ENCODE results near the gene MORN3. TPM values are rescaled to one million over a fixed set of nuclear protein-coding genes. Genes with fewer than 3 reads are reported as not detected.

The MORN3 gene
- total and polyA plus RNA-seq, 10 of the 15 experiments (the other 5 are each of a cell fraction or from before 2014, with no cell fraction given) = 0.08 to 0.34 (median 0.17) TPM

GRCh38 chr12:121663610-121663929 lies 5.9 kb downstream of the MORN3 start:
- Histone ChIP-seq H3K27me3 (replicated peaks in 1 of 2; ENCODE audit: control insufficient read depth in 2 of 2, insufficient read depth in 2 of 2, low read length in 1 of 2) (no peaks in the 10 kb centered on the region), H3K79me2 (ENCODE audit: control insufficient read depth, insufficient read depth, low read length) (peaks cover 17% of the 10 kb centered on the region), H3K36me3 (ENCODE audit: control insufficient read depth in 2 of 2, insufficient read depth in 2 of 2, low read length in 1 of 2) (peaks cover 1 to 3% of the 10 kb centered on the region in 2 experiments; a peak in 2 of 4 replicates), H3K27ac (ENCODE audit: control insufficient read depth, insufficient read depth) (peak overlapping the region; percentile 99), H2AFZ (ENCODE audit: control insufficient read depth, low read depth, low read length) (peak overlapping the region; percentile 63), H3K4me1 (ENCODE audit: control insufficient read depth, insufficient read depth, low read length) (peaks cover 20% of the 10 kb centered on the region), H4K20me1 (ENCODE audit: control insufficient read depth, insufficient read depth) (no peaks in the 10 kb centered on the region), H3K9ac (ENCODE audit: control insufficient read depth, insufficient read depth, low read length) (peak overlapping the region; percentile 100; the same call in 1 of the 2 replicates), H3K9me3 (replicated peaks; ENCODE audit: control insufficient read depth, insufficient read depth, low read length) (no peaks in the 10 kb centered on the region), H3K4me2 (ENCODE audit: control insufficient read depth, insufficient read depth) (peak overlapping the region; percentile 86), H3K4me3 (no peak overlapping the region)
- WGBS (ENCODE audit: insufficient coverage, insufficient replicate concordance, low lambda C conversion rate, missing lambda C conversion rate) = 33% methylated on average over 3 of the region's 3 CpGs
- ChIA-PET CTCF (interaction anchor here (2.1 kb wide), 1 partner anchor 36 kb away, joined by 7 read pairs; the partner anchor contains the start of gene ORAI1), RAD21 (ENCODE audit: unreplicated experiment) (interaction anchor here (1.2 to 7.2 kb wide), 4 partner anchors 29 to 130 kb away, joined by 3 to 61 read pairs (median 7); partner anchors contain the start of gene ORAI1), SMC1A (ENCODE audit: uncharacterized antibody, unreplicated experiment) (interaction anchor here (1.0 to 1.5 kb wide), 4 partner anchors 18 to 131 kb away, joined by 3 to 6 read pairs (median 4); no protein-coding TSS in a partner anchor), POLR2A (interaction anchor here (0.6 to 2.0 kb wide), 4 partner anchors 23 to 363 kb away, joined by 3 to 13 read pairs (median 7); partner anchors contain the start of gene ORAI1)
- in situ Hi-C loops (cut with MboI) = no loop called here
- no peak for FAIRE-seq
- intact Hi-C loops (cut with micrococcal nuclease; ENCODE audit: unreplicated experiment) = loop anchor here (5.0 kb wide), 1 partner anchor 1704 kb away; no protein-coding TSS in a partner anchor
- no peak for ATAC-seq
- BruUV-seq (replicated peaks) = no TSS peak
- DNase-seq (ENCODE audit: low read depth, low spot score) = no peak
- TF ChIP-seq CHD1 (IDR thresholded peaks at IDR 0.05; ENCODE audit: low read depth, low read length) = no peak
- TF ChIP-seq SREBF2 (IDR thresholded peaks at IDR 0.05; ENCODE audit: low read length) = no peak
- no peak for TF ChIP-seq ZZZ3 (IDR thresholded peaks at IDR 0.05; ENCODE audit: control insufficient read depth, insufficient read length, low read depth)
- TF ChIP-seq SMC3 (IDR thresholded peaks at IDR 0.05; ENCODE audit: borderline replicate concordance, low read length) = no peak
- TF ChIP-seq LARP7 (IDR thresholded peaks at IDR 0.05) = no peak
- TF ChIP-seq RUNX3 (IDR thresholded peaks at IDR 0.05; ENCODE audit: low read length) = peak; percentile 24
- TF ChIP-seq HDGF (IDR thresholded peaks at IDR 0.05) = no peak
- peak in 1 of 2 experiments; percentile 29; a peak in 2 of 4 replicates for TF ChIP-seq IKZF2 (IDR thresholded peaks at IDR 0.05)
- TF ChIP-seq RFX5 (IDR thresholded peaks at IDR 0.05; ENCODE audit: low read depth, low read length) = no peak
- no peak for TF ChIP-seq MTA2 (IDR thresholded peaks at IDR 0.05; ENCODE audit: low read depth)
- TF ChIP-seq, protein P1, sequence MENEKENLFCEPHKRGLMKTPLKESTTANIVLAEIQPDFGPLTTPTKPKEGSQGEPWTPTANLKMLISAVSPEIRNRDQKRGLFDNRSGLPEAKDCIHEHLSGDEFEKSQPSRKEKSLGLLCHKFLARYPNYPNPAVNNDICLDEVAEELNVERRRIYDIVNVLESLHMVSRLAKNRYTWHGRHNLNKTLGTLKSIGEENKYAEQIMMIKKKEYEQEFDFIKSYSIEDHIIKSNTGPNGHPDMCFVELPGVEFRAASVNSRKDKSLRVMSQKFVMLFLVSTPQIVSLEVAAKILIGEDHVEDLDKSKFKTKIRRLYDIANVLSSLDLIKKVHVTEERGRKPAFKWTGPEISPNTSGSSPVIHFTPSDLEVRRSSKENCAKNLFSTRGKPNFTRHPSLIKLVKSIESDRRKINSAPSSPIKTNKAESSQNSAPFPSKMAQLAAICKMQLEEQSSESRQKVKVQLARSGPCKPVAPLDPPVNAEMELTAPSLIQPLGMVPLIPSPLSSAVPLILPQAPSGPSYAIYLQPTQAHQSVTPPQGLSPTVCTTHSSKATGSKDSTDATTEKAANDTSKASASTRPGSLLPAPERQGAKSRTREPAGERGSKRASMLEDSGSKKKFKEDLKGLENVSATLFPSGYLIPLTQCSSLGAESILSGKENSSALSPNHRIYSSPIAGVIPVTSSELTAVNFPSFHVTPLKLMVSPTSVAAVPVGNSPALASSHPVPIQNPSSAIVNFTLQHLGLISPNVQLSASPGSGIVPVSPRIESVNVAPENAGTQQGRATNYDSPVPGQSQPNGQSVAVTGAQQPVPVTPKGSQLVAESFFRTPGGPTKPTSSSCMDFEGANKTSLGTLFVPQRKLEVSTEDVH (IDR thresholded peaks at IDR 0.05; ENCODE audit: low read depth, partially characterized antibody) = no peak
- no peak for TF ChIP-seq ETV6 (conservative IDR thresholded peaks at IDR 0.05 in 1 of 2, IDR thresholded peaks at IDR 0.05 in 1 of 2; ENCODE audit: borderline replicate concordance in 1 of 2, low read depth in 1 of 2)
- no peak for TF ChIP-seq NR2F1 (conservative IDR thresholded peaks at IDR 0.05)
- no peak for TF ChIP-seq TCF7 (IDR thresholded peaks at IDR 0.05; ENCODE audit: borderline replicate concordance)
- TF ChIP-seq KAT2A (conservative IDR thresholded peaks at IDR 0.05; ENCODE audit: control insufficient read depth, low read depth, low read length) = no peak
- no peak for TF ChIP-seq ASH2L (IDR thresholded peaks at IDR 0.05; ENCODE audit: borderline replicate concordance, low read depth)
- TF ChIP-seq CBX3 (IDR thresholded peaks at IDR 0.05; ENCODE audit: borderline replicate concordance, low read depth) = no peak
- no peak for TF ChIP-seq SRF (IDR thresholded peaks at IDR 0.05; ENCODE audit: low read depth in 2 of 2, low read length in 2 of 2)
- TF ChIP-seq ZNF207 (IDR thresholded peaks at IDR 0.05; ENCODE audit: borderline replicate concordance) = no peak
- peak; percentile 64 for TF ChIP-seq ZNF384 (IDR thresholded peaks at IDR 0.05; ENCODE audit: borderline replicate concordance, low read depth, low read length)
- no peak for TF ChIP-seq EP300 (IDR thresholded peaks at IDR 0.05; ENCODE audit: borderline replicate concordance in 1 of 2, control insufficient read depth in 1 of 2, low read depth in 2 of 2, low read length in 2 of 2)
